GM19328 (cell line): ENCODE data around the gene NEK5.
"Not testable (repeated sequence)": the region's sequence is repeated elsewhere in the genome, so short reads cannot be mapped to it uniquely, and the experiment has no call there.

Experiments
- ATAC-seq: cut with Tn5 transposase; IDR thresholded peaks from one replicate; pipeline ENCODE4 v1.9.1; 2021; ENCODE audit warnings: mild to moderate bottlenecking, moderate library complexity; ENCODE audit not compliant: unreplicated experiment

Gene NEK5

GRCh38 chr13:52079891-52080290 lies 49.0 kb downstream of the NEK5 start:
- ATAC-seq, result not testable (repeated sequence)

GRCh38 chr13:52070929-52071523 lies 57.8 kb downstream of the NEK5 start:
- no peak for ATAC-seq

GRCh38 chr13:52067237-52067636 lies 61.6 kb downstream of the NEK5 start:
- no peak for ATAC-seq

GRCh38 chr13:52061587-52061986 lies 67.3 kb downstream of the NEK5 start:
- ATAC-seq, result no peak

GRCh38 chr13:52061064-52061463 lies 67.8 kb downstream of the NEK5 start:
- ATAC-seq, result not testable (repeated sequence)

- ATAC-seq, result no peak
These were observed 75.4 kb downstream of the NEK5 start for GRCh38 chr13:52053460-52053859.

GRCh38 chr13:52051400-52051799 lies 77.5 kb downstream of the NEK5 start:
- no peak for ATAC-seq

GRCh38 chr13:52048516-52048915 lies 80.4 kb downstream of the NEK5 start:
- ATAC-seq, result no peak

- ATAC-seq, result no peak
These were observed 81.4 kb downstream of the NEK5 start for GRCh38 chr13:52047463-52047862.

GRCh38 chr13:52043675-52044074 lies 85.2 kb downstream of the NEK5 start:
- ATAC-seq, result no peak

GRCh38 chr13:52036037-52036436 lies 92.8 kb downstream of the NEK5 start:
- ATAC-seq, result no peak

GRCh38 chr13:52034616-52035226 lies 94.2 kb downstream of the NEK5 start:
- no peak for ATAC-seq

GRCh38 chr13:52033039-52033438 lies 95.8 kb downstream of the NEK5 start:
- no peak for ATAC-seq

GRCh38 chr13:52030401-52030800 lies 98.5 kb downstream of the NEK5 start:
- ATAC-seq, result not testable (repeated sequence)

- no peak for ATAC-seq
These were observed 99.3 kb downstream of the NEK5 start for GRCh38 chr13:52029569-52029968.

GRCh38 chr13:52027832-52028231 lies 101.0 kb downstream of the NEK5 start:
- no peak for ATAC-seq

GRCh38 chr13:52026246-52026626 lies 102.6 kb downstream of the NEK5 start:
- ATAC-seq, result no peak

GRCh38 chr13:52025475-52026245 lies 103.2 kb downstream of the NEK5 start:
- no peak for ATAC-seq

- ATAC-seq, result no peak
These were observed 104.4 kb downstream of the NEK5 start, which contains the start of gene UTP14C for GRCh38 chr13:52024481-52024880. Gene UTP14C (plus strand): TSS chr13:52024691. CDS start chr13:52028805, 4,114 bp downstream.

- ATAC-seq, result no peak
These were observed 106.5 kb downstream of the NEK5 start for GRCh38 chr13:52022356-52022755.

- ATAC-seq, result no peak
These were observed 108.7 kb downstream of the NEK5 start for GRCh38 chr13:52020191-52020590.

GRCh38 chr13:52016296-52016695 lies 112.6 kb downstream of the NEK5 start:
- no peak for ATAC-seq
